CD4-positive, alpha-beta T cell treated with Interleukin-6 at 100 ng/mL for 8 hours (primary cell): ENCODE measurements around the gene ADRA2C.

Experiments used
- DNase-seq: peaks from one replicate; pipeline ENCODE4 v3.0.0-alpha.2; 2020; ENCODE audit warnings: mixed read lengths, low spot score

The ADRA2C gene

GRCh38 chr4:3760841-3761240 is 5.3 kb upstream of the ADRA2C start:
- no peak for DNase-seq

- DNase-seq = no peak
Measured at GRCh38 chr4:3762264-3762663, 3.9 kb upstream of the ADRA2C start.

GRCh38 chr4:3762753-3763549 is 3.2 kb upstream of the ADRA2C start:
- no peak for DNase-seq

GRCh38 chr4:3765271-3766035 is 732 bp upstream of the ADRA2C start:
- DNase-seq = no peak

GRCh38 chr4:3766785-3767569 is 792 bp downstream of the ADRA2C start:
- no peak for DNase-seq

- DNase-seq = no peak
Measured at GRCh38 chr4:3767570-3768288, 1.5 kb downstream of the ADRA2C start.

- no peak for DNase-seq
Measured at GRCh38 chr4:3768842-3769641, 2.9 kb downstream of the ADRA2C start.

- no peak for DNase-seq
Measured at GRCh38 chr4:3769642-3770184, 3.5 kb downstream of the ADRA2C start.

- no peak for DNase-seq
Measured at GRCh38 chr4:3770323-3771163, 4.4 kb downstream of the ADRA2C start.

GRCh38 chr4:3771164-3771809 is 5.1 kb downstream of the ADRA2C start:
- no peak for DNase-seq

GRCh38 chr4:3771939-3772495 is 5.8 kb downstream of the ADRA2C start:
- DNase-seq = no peak

GRCh38 chr4:3772632-3773031 is 6.4 kb downstream of the ADRA2C start:
- DNase-seq = no peak

- DNase-seq = no peak
Measured at GRCh38 chr4:3773552-3774001, 7.4 kb downstream of the ADRA2C start.

- DNase-seq = no peak
Measured at GRCh38 chr4:3774253-3774883, 8.2 kb downstream of the ADRA2C start.

GRCh38 chr4:3775005-3775404 is 8.8 kb downstream of the ADRA2C start:
- DNase-seq = no peak

- DNase-seq = no peak
Measured at GRCh38 chr4:3775576-3775975, 9.4 kb downstream of the ADRA2C start.

GRCh38 chr4:3776166-3777032 is 10.2 kb downstream of the ADRA2C start:
- no peak for DNase-seq

GRCh38 chr4:3777033-3777390 is 10.8 kb downstream of the ADRA2C start:
- DNase-seq = no peak
